Measurements from ENCODE around the gene BARX1. TPM values are rescaled to one million over a fixed set of nuclear protein-coding genes. Genes with fewer than 3 reads are reported as not detected.

BARX1 gene
- total RNA-seq, 1 experiment from 2014 or later: 8.9 TPM

GRCh38 chr9:93905473-93906133 is 49.6 kb downstream of the BARX1 start:
- no peak overlapping the region for H3K4me3 Mint-ChIP-seq
- peaks cover 6% of the 10 kb centered on the region; the same call in 1 of the 2 replicates for H3K4me1 Mint-ChIP-seq

More at GRCh38 chr9:93905473-93906133, 49.6 kb downstream of the BARX1 start:
- no peak for ATAC-seq
- peak; percentile 6 for DNase-seq (ENCODE audit: low spot score)
- ChIA-PET CTCF (no interaction called here), POLR2A (no interaction called here)
- H3K9me3 Mint-ChIP-seq: peaks cover 3% of the 10 kb centered on the region
- no peaks in the 10 kb centered on the region for H3K36me3 Mint-ChIP-seq
- H3K27ac Mint-ChIP-seq: no peak overlapping the region
- H3K27me3 Mint-ChIP-seq (ENCODE audit: low read depth): no peaks in the 10 kb centered on the region
- TF ChIP-seq TEAD1 (CRISPR knock-in tag; IDR thresholded peaks at IDR 0.05) (no peak), SMAD4 (CRISPR knock-in tag; IDR thresholded peaks at IDR 0.05) (no peak), ATF6 (CRISPR knock-in tag; IDR thresholded peaks at IDR 0.05) (no peak), ATF1 (CRISPR knock-in tag; IDR thresholded peaks at IDR 0.05) (no peak), GABPB1 (CRISPR knock-in tag; IDR thresholded peaks at IDR 0.05) (no peak), ZNF281 (CRISPR knock-in tag; IDR thresholded peaks at IDR 0.05) (no peak), OVOL2 (CRISPR knock-in tag; IDR thresholded peaks at IDR 0.05; ENCODE audit: borderline replicate concordance) (no peak), ESRRA (CRISPR knock-in tag; IDR thresholded peaks at IDR 0.05; ENCODE audit: borderline replicate concordance) (no peak), STAT6 (CRISPR knock-in tag; conservative IDR thresholded peaks at IDR 0.05; ENCODE audit: low read depth) (no peak), ZNF671 (CRISPR knock-in tag; IDR thresholded peaks at IDR 0.05) (no peak), ARID4B (CRISPR knock-in tag; IDR thresholded peaks at IDR 0.05; ENCODE audit: borderline replicate concordance) (no peak), IRF1 (CRISPR knock-in tag; IDR thresholded peaks at IDR 0.05) (no peak), E2F4 (CRISPR knock-in tag; IDR thresholded peaks at IDR 0.05; ENCODE audit: borderline replicate concordance, low read depth) (no peak), ZSCAN18 (CRISPR knock-in tag; IDR thresholded peaks at IDR 0.05) (no peak), USF2 (CRISPR knock-in tag; IDR thresholded peaks at IDR 0.05) (no peak), ETV6 (CRISPR knock-in tag; IDR thresholded peaks at IDR 0.05) (no peak), TP53 (CRISPR knock-in tag; IDR thresholded peaks at IDR 0.05) (no peak), CREM (CRISPR knock-in tag; IDR thresholded peaks at IDR 0.05) (no peak)

All from WTC11 (cell line).